HepG2 (cell line): ENCODE results near the gene LY6G5B. TPM values are rescaled to one million over a fixed set of nuclear protein-coding genes. Genes with fewer than 3 reads are reported as not detected.
A peak's percentile ranks its signal among the peaks of the same experiment; 100 is the strongest.

Experiments used
- ATF7-NPFF ChIP-seq: sonication (generic); formaldehyde crosslinking; IDR thresholded peaks from 2 replicates; pipeline ENCODE4 v1.8.1; 2023; ENCODE audit warnings: mild to moderate bottlenecking, low read depth, missing genetic modification reagents, moderate library complexity
- FOXC1 ChIP-seq: sonication (generic); formaldehyde crosslinking; IDR thresholded peaks from 2 replicates; pipeline ENCODE4 v1.8.0; 2022; ENCODE audit warnings: mild to moderate bottlenecking, missing genetic modification reagents, borderline replicate concordance
- GABPA ChIP-seq, 2 experiments: IDR thresholded peaks; 2 replicates each; pipeline ENCODE4 v1.6.1; 2011 to 2016; ENCODE audit warnings: low read depth in 2 of 2, low read length in 1 of 2, missing biosample characterization in 1 of 2, missing genetic modification characterization in 1 of 2
- GATAD2A ChIP-seq: IDR thresholded peaks from 2 replicates; pipeline ENCODE4 v1.6.1; 2016
- MTA1 ChIP-seq: sonication (generic); formaldehyde crosslinking; IDR thresholded peaks from 2 replicates; pipeline ENCODE4 v1.4.0; 2020; ENCODE audit warnings: missing genetic modification reagents, mild to moderate bottlenecking, borderline replicate concordance
- NCOR1 ChIP-seq: fragments of 200-600 bp; sonication (generic); IDR thresholded peaks from 2 replicates; pipeline ENCODE4 v1.7.0; 2017; ENCODE audit warnings: antibody characterized with exemption, low read length, borderline replicate concordance
- NFKBIZ ChIP-seq: IDR thresholded peaks from 2 replicates; pipeline ENCODE4 v1.6.1; 2018; ENCODE audit warnings: missing genetic modification reagents, missing compliant biosample characterization
- ONECUT2 ChIP-seq: sonication (generic); formaldehyde crosslinking; IDR thresholded peaks from 2 replicates; pipeline ENCODE4 v1.4.0; 2020; ENCODE audit warnings: missing genetic modification reagents
- TEAD3 ChIP-seq: optimal IDR thresholded peaks from 2 replicates; pipeline ENCODE3; 2016; ENCODE audit warnings: borderline replicate concordance
- ZKSCAN8 ChIP-seq: IDR thresholded peaks from 2 replicates; pipeline ENCODE4 v1.6.1; 2016; ENCODE audit warnings: borderline replicate concordance, missing genetic modification reagents, missing compliant biosample characterization
- ZMYM3 ChIP-seq: sonication (generic); formaldehyde crosslinking; IDR thresholded peaks from 2 replicates; pipeline ENCODE4 v1.5.1; 2020; ENCODE audit warnings: mild to moderate bottlenecking, missing genetic modification reagents
- ZNF230 ChIP-seq: sonication (generic); formaldehyde crosslinking; IDR thresholded peaks from 2 replicates; pipeline ENCODE4 v1.4.0; 2020; ENCODE audit warnings: mild to moderate bottlenecking, missing genetic modification reagents
- ZNF232 ChIP-seq: sonication (generic); formaldehyde crosslinking; IDR thresholded peaks from 2 replicates; pipeline ENCODE4 v1.4.0; 2020; ENCODE audit warnings: missing genetic modification reagents, borderline replicate concordance
- ZNF282 ChIP-seq: fragments of 450-650 bp; IDR thresholded peaks from 2 replicates; pipeline ENCODE4 v1.6.1; 2018; ENCODE audit not compliant: partially characterized antibody
- ZNF572 ChIP-seq: sonication (generic); formaldehyde crosslinking; IDR thresholded peaks from 2 replicates; pipeline ENCODE4 v1.5.1; 2020; ENCODE audit warnings: mild to moderate bottlenecking, missing genetic modification reagents
- ZNF589 ChIP-seq: sonication (generic); formaldehyde crosslinking; conservative IDR thresholded peaks from 2 replicates; pipeline ENCODE4 v1.8.0; 2022; ENCODE audit warnings: mild to moderate bottlenecking, moderate library complexity, missing genetic modification reagents
- ZNF652 ChIP-seq: IDR thresholded peaks from 2 replicates; pipeline ENCODE4 v1.6.1; 2016; ENCODE audit warnings: low read depth, borderline replicate concordance
- ZNF670 ChIP-seq: sonication (generic); formaldehyde crosslinking; IDR thresholded peaks from 2 replicates; pipeline ENCODE4 v1.8.0; 2022; ENCODE audit warnings: mild to moderate bottlenecking, missing genetic modification reagents, borderline replicate concordance
- ZSCAN9 ChIP-seq: IDR thresholded peaks from 2 replicates; pipeline ENCODE4 v1.6.1; 2016; ENCODE audit warnings: borderline replicate concordance
- polyA plus RNA-seq, 8 experiments: library from polyadenylated mRNA; depleted of rRNA in 3 of 8; stranded (reverse) in 7 of 8; unstranded in 1 of 8; fragments of >200 nt; fragmentation: Illumina TruSeq in 4 of 8; extraction: Trizol in 4 of 8; gene quantifications; 2 replicates each; pipeline versions ENCODE4 v1.2.1 to v1.2.3, GENCODE V29; 2011 to 2016; ENCODE audit warnings: low read depth in 4 of 8, missing spikeins in 1 of 8, mixed read lengths in 1 of 8; ENCODE audit not compliant: insufficient read depth in 1 of 8
- total RNA-seq, 5 experiments: library from RNA; depleted of rRNA; stranded (reverse); fragments of >200 nt; fragmentation: Illumina TruSeq; extraction: Trizol; gene quantifications; 2 replicates each; pipeline ENCODE4 v1.2.3, GENCODE V29; 2016; ENCODE audit warnings: low read depth in 1 of 5
- TF ChIP-seq, protein P1 (sequence below), 2 experiments: sonication (generic) in 1 of 2; formaldehyde crosslinking in 1 of 2; IDR thresholded peaks; 2 replicates each; pipeline versions ENCODE4 v1.4.0 to v1.6.1; 2016 to 2020; ENCODE audit warnings: borderline replicate concordance in 1 of 2, low read depth in 1 of 2, mild to moderate bottlenecking in 1 of 2, missing genetic modification reagents in 1 of 2
- TF ChIP-seq, protein P2 (sequence below): IDR thresholded peaks from 2 replicates; pipeline ENCODE4 v1.6.1; 2016; ENCODE audit warnings: mild to moderate bottlenecking
- TF ChIP-seq, protein P3 (sequence below): IDR thresholded peaks from 2 replicates; pipeline ENCODE4 v1.6.1; 2016; ENCODE audit warnings: low read depth, control low read depth

Gene LY6G5B
- total and polyA plus RNA-seq, 2 of the 13 experiments (the other 11 are each of a cell fraction or from before 2014, with no cell fraction given) = 7.8 to 15.7 TPM

DNA sequence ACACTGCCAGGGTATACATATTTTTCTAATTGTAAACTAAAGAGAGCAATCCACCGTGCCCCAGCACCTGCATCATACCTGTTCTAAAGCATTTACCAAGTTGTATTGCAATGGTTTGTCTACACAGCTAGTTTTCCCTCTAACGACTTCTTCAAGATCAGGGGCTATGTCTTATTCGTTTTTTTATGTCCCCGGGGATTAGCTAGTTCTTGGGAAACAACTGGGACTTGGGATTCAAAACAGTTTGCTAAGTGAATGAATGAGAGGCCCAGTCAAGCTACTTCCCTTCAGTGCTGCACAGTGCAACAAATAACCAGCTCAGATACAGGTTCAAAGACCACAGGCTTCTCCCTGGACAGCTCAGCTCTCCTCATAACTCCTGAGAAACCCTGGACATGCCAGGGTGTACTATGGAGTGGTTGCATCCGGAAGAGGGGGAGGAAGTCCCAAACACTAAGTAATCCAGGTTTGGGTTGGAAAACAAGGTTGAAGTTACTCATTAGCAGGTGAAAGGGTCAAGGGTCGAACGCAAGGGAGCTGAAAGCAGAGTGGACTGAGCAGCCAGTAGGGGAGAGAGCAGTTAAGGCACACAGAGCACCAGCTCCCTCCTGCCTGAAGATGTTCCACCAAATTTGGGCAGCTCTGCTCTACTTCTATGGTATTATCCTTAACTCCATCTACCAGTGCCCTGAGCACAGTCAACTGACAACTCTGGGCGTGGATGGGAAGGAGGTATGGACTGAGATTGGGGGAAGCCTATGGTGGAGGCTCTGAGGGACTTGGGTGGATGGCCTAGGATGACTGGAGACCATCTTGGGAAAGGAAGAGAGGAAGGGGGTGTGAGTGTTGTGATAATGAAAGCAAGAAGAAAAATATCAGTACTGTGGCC lies 14.2 kb upstream of the LY6G5B start, which contains the start of gene APOM (continued):
- TF ChIP-seq NFKBIZ (CRISPR knock-in tag) (peak; percentile 87; the same call in 1 of the 2 replicates), ZSCAN9 (CRISPR knock-in tag) (peak; percentile 92), ZNF230 (peak; percentile 68; the same call in 1 of the 2 replicates), GATAD2A (peak; percentile 99), FOXC1 (peak; percentile 73; the same call in 1 of the 2 replicates), ZMYM3 (peak; percentile 80), ZNF232 (CRISPR knock-in tag) (no peak; the same call in 1 of the 2 replicates), ZNF589 (peak; percentile 67), TEAD3 (CRISPR knock-in tag) (peak; percentile 95), ZNF572 (CRISPR knock-in tag) (peak; percentile 98), ZKSCAN8 (CRISPR knock-in tag) (peak; percentile 96; the same call in 1 of the 2 replicates), ONECUT2 (CRISPR knock-in tag) (no peak), MTA1 (CRISPR knock-in tag) (peak; percentile 20; the same call in 1 of the 2 replicates), ZNF652 (CRISPR knock-in tag) (peak; percentile 76; the same call in 1 of the 2 replicates), ZNF282 (no peak), NCOR1 (peak; percentile 96), ZNF670 (peak; percentile 34; the same call in 1 of the 2 replicates), ATF7-NPFF (0 out of 2 replicates have a peak, but pooled peaks have one; percentile 24), GABPA (IDR thresholded peaks at IDR 0.05; ENCODE audit: low read depth, low read length) (no peak), GABPA (CRISPR knock-in tag; IDR thresholded peaks at IDR 0.05; ENCODE audit: low read depth) (no peak)
- TF ChIP-seq, protein P1, sequence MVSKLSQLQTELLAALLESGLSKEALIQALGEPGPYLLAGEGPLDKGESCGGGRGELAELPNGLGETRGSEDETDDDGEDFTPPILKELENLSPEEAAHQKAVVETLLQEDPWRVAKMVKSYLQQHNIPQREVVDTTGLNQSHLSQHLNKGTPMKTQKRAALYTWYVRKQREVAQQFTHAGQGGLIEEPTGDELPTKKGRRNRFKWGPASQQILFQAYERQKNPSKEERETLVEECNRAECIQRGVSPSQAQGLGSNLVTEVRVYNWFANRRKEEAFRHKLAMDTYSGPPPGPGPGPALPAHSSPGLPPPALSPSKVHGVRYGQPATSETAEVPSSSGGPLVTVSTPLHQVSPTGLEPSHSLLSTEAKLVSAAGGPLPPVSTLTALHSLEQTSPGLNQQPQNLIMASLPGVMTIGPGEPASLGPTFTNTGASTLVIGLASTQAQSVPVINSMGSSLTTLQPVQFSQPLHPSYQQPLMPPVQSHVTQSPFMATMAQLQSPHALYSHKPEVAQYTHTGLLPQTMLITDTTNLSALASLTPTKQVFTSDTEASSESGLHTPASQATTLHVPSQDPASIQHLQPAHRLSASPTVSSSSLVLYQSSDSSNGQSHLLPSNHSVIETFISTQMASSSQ (IDR thresholded peaks at IDR 0.05; ENCODE audit: low read depth) = peak; percentile 98
- TF ChIP-seq, protein P1 (CRISPR knock-in tag; IDR thresholded peaks at IDR 0.05; ENCODE audit: borderline replicate concordance) = peak; percentile 99
- TF ChIP-seq, protein P2, sequence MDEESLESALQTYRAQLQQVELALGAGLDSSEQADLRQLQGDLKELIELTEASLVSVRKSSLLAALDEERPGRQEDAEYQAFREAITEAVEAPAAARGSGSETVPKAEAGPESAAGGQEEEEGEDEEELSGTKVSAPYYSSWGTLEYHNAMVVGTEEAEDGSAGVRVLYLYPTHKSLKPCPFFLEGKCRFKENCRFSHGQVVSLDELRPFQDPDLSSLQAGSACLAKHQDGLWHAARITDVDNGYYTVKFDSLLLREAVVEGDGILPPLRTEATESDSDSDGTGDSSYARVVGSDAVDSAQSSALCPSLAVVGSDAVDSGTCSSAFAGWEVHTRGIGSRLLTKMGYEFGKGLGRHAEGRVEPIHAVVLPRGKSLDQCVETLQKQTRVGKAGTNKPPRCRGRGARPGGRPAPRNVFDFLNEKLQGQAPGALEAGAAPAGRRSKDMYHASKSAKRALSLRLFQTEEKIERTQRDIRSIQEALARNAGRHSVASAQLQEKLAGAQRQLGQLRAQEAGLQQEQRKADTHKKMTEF (CRISPR knock-in tag) = peak; percentile 95
- TF ChIP-seq, protein P3, sequence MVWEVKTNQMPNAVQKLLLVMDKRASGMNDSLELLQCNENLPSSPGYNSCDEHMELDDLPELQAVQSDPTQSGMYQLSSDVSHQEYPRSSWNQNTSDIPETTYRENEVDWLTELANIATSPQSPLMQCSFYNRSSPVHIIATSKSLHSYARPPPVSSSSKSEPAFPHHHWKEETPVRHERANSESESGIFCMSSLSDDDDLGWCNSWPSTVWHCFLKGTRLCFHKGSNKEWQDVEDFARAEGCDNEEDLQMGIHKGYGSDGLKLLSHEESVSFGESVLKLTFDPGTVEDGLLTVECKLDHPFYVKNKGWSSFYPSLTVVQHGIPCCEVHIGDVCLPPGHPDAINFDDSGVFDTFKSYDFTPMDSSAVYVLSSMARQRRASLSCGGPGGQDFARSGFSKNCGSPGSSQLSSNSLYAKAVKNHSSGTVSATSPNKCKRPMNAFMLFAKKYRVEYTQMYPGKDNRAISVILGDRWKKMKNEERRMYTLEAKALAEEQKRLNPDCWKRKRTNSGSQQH (CRISPR knock-in tag) = peak; percentile 99; the same call in 1 of the 2 replicates
